Measurements from ENCODE around the gene AQP12A.

- TF ChIP-seq EZH2 (IDR thresholded peaks at IDR 0.05; ENCODE audit: low read length, missing control alignments) (no peak), CTCF (conservative IDR thresholded peaks at IDR 0.05 in 1 of 2, IDR thresholded peaks at IDR 0.05 in 1 of 2; ENCODE audit: low read depth in 1 of 2, low read length in 2 of 2) (no peak)
Observed at GRCh38 chr2:240747256-240747655, 55.6 kb downstream of the AQP12A start.
